Activated naive CD4-positive, alpha-beta T cell treated with Interleukin-2 at 50 U/mL for 16 hours (primary cell): ENCODE data around the gene TCP11X1.
"Not testable (repeated sequence)": the region's sequence is repeated elsewhere in the genome, so short reads cannot be mapped to it uniquely, and the experiment has no call there.

ENCODE experiments used
- DNase-seq: peaks from one replicate; pipeline ENCODE4 v3.0.0-alpha.2; 2020

The TCP11X1 gene

GRCh38 chrX:102214986-102215385, at the start of gene TCP11X1:
Gene TCP11X1, plus strand, starts transcription at chrX:102215301.
- DNase-seq = not testable (repeated sequence)

GRCh38 chrX:102185967-102186720, 29.0 kb upstream of the TCP11X1 start:
- no peak for DNase-seq

GRCh38 chrX:102207940-102208339, 7.2 kb upstream of the TCP11X1 start:
- not testable (repeated sequence) for DNase-seq

GRCh38 chrX:102216497-102216896, 1.4 kb downstream of the TCP11X1 start:
- DNase-seq = not testable (repeated sequence)

GRCh38 chrX:102235678-102236077, 20.6 kb downstream of the TCP11X1 start:
- not testable (repeated sequence) for DNase-seq

- not testable (repeated sequence) for DNase-seq
These were observed 25.2 kb downstream of the TCP11X1 start for GRCh38 chrX:102240265-102240664.

GRCh38 chrX:102246893-102247292, 31.8 kb downstream of the TCP11X1 start, which contains the start of gene NXF2:
Gene NXF2, plus strand, starts transcription at chrX:102247167. Its CDS starts 59,912 bp downstream, at chrX:102307079.
- DNase-seq = not testable (repeated sequence)

- DNase-seq = not testable (repeated sequence)
These were observed 57.1 kb downstream of the TCP11X1 start for GRCh38 chrX:102272231-102272630.
